H1 (cell line): ENCODE measurements around the gene CLIC3. TPM values are rescaled to one million over a fixed set of nuclear protein-coding genes. Genes with fewer than 3 reads are reported as not detected.

Source experiments
- CTCF ChIA-PET: fragments of 300-600 bp; sonication (Branson Sonifier 250); formaldehyde crosslinking; loops from one replicate; lab custom pipeline; 2021; ENCODE audit not compliant: partially characterized antibody; lab: Charles Lee
- POLR2A ChIA-PET: fragments of 300-600 bp; sonication (Branson Sonifier 250); formaldehyde crosslinking; loops from one replicate; lab custom pipeline; 2021; ENCODE audit warnings: inconsistent platforms; ENCODE audit not compliant: partially characterized antibody; lab: Charles Lee
- DNase-seq, 2 experiments: peaks; one replicate each; pipeline versions ENCODE4 v3.0.0 to v3.0.0-alpha.2; 2010 to 2022; ENCODE audit warnings: low spot score in 2 of 2, low read depth in 1 of 2, mixed read lengths in 1 of 2
- FAIRE-seq: peaks from 2 replicates; lab custom pipeline; 2011; peaks lifted over from hg19 to GRCh38; lab: Jason Lieb, UNC
- H2AFZ ChIP-seq: 2 replicates; pipeline ENCODE4 v1.8.1; 2012; ENCODE audit warnings: low read length, inconsistent platforms
- H2AK5ac ChIP-seq: 2 replicates; pipeline ENCODE4 v1.6.1; 2013; ENCODE audit warnings: low read depth, low read length
- H2BK120ac ChIP-seq: replicated peaks from 2 replicates; pipeline ENCODE3; 2013; ENCODE audit warnings: low read depth, low read length, inconsistent platforms
- H2BK12ac ChIP-seq: 2 replicates; pipeline ENCODE4 v1.6.1; 2013; ENCODE audit warnings: low read depth, low read length
- H2BK15ac ChIP-seq: 2 replicates; pipeline ENCODE4 v1.6.1; 2013; ENCODE audit warnings: low read length
- H2BK20ac ChIP-seq: 2 replicates; pipeline ENCODE4 v1.6.1; 2013; ENCODE audit warnings: low read length
- H2BK5ac ChIP-seq: 2 replicates; pipeline ENCODE4 v1.6.1; 2013; ENCODE audit warnings: low read depth, low read length
- H3K14ac ChIP-seq: 2 replicates; pipeline ENCODE4 v1.6.1; 2013; ENCODE audit warnings: inconsistent platforms; ENCODE audit not compliant: insufficient read length
- H3K18ac ChIP-seq: 2 replicates; pipeline ENCODE4 v1.6.1; 2013; ENCODE audit warnings: low read length; ENCODE audit errors: extremely low read depth
- H3K23ac ChIP-seq: 2 replicates; pipeline ENCODE4 v1.6.1; 2013; ENCODE audit warnings: inconsistent platforms; ENCODE audit not compliant: insufficient read length
- H3K23me2 ChIP-seq: 2 replicates; pipeline ENCODE4 v1.6.1; 2013; ENCODE audit warnings: low read depth, low read length
- H3K27ac ChIP-seq: 2 replicates; pipeline ENCODE4 v1.6.1; 2011; ENCODE audit warnings: low read depth, low read length, inconsistent platforms
- H3K27me3 ChIP-seq, 4 experiments: replicated peaks in 1 of 4; 1 replicate in 1 of 4; 2 replicates in 3 of 4; pipeline versions ENCODE4 v1.6.1 to v1.8.1; 2011 to 2013; ENCODE audit warnings: low read length in 3 of 4, mild to moderate bottlenecking in 3 of 4, inconsistent platforms in 2 of 4, mixed read lengths in 2 of 4, moderate library complexity in 1 of 4; ENCODE audit not compliant: control insufficient read depth in 3 of 4, insufficient read depth in 3 of 4; ENCODE audit errors: extremely low read depth in 1 of 4
- H3K36me3 ChIP-seq, 4 experiments: 2 replicates each; pipeline versions ENCODE4 v1.6.1 to v1.8.1; 2011 to 2013; ENCODE audit warnings: mild to moderate bottlenecking in 4 of 4, low read length in 3 of 4, moderate library complexity in 2 of 4, control low read depth in 1 of 4, inconsistent platforms in 1 of 4; ENCODE audit not compliant: insufficient read depth in 4 of 4, control insufficient read depth in 2 of 4
- H3K4ac ChIP-seq: replicated peaks from 2 replicates; pipeline ENCODE3; 2013; ENCODE audit warnings: low read length, low read depth, mixed read lengths, inconsistent platforms; ENCODE audit not compliant: insufficient read length
- H3K4me1 ChIP-seq, 4 experiments: replicated peaks in 1 of 4; 1 replicate in 1 of 4; 2 replicates in 3 of 4; pipeline versions ENCODE4 v1.6.1 to v1.8.1; 2011 to 2013; ENCODE audit warnings: low read length in 3 of 4, inconsistent platforms in 2 of 4, mixed read lengths in 1 of 4; ENCODE audit not compliant: insufficient read depth in 4 of 4, control insufficient read depth in 3 of 4
- H3K4me2 ChIP-seq, 2 experiments: 2 replicates each; pipeline versions ENCODE4 v1.6.1 to v1.8.1; 2011 to 2013; ENCODE audit warnings: low read depth in 2 of 2, low read length in 2 of 2, control low read depth in 1 of 2, inconsistent platforms in 1 of 2, mild to moderate bottlenecking in 1 of 2; ENCODE audit not compliant: insufficient read depth in 1 of 2
- H3K4me3 ChIP-seq, 4 experiments: fragments of 200-600, 300-600 bp in 1 of 4; sonication (generic), shearing (Covaris generic), sonication (Bioruptor Twin) in 1 of 4; 2 replicates each; pipeline versions ENCODE4 v1.5.1 to v1.8.1; 2011 to 2016; ENCODE audit warnings: low read length in 4 of 4, low read depth in 3 of 4, control low read depth in 2 of 4, inconsistent platforms in 2 of 4, mild to moderate bottlenecking in 2 of 4, mixed read lengths in 1 of 4, moderate library complexity in 1 of 4; ENCODE audit not compliant: insufficient read depth in 2 of 4; ENCODE audit errors: extremely low read depth in 1 of 4
- H3K56ac ChIP-seq: replicated peaks from 2 replicates; pipeline ENCODE3; 2013; ENCODE audit warnings: low read depth, mild to moderate bottlenecking, mixed read lengths, low read length, inconsistent platforms; ENCODE audit not compliant: insufficient read length
- H3K79me1 ChIP-seq: 2 replicates; pipeline ENCODE4 v1.6.1; 2013; ENCODE audit warnings: low read depth, low read length, control low read depth
- H3K79me2 ChIP-seq, 2 experiments: 2 replicates each; pipeline versions ENCODE4 v1.6.1 to v1.8.1; 2012 to 2013; ENCODE audit warnings: low read length in 2 of 2, mild to moderate bottlenecking in 2 of 2, inconsistent platforms in 1 of 2; ENCODE audit not compliant: insufficient read depth in 2 of 2, control insufficient read depth in 1 of 2
- H3K9ac ChIP-seq, 4 experiments: replicated peaks in 1 of 4; 1 replicate in 1 of 4; 2 replicates in 3 of 4; pipeline versions ENCODE4 v1.6.1 to v1.8.1; 2011 to 2013; ENCODE audit warnings: low read depth in 3 of 4, low read length in 3 of 4, control low read depth in 2 of 4, mild to moderate bottlenecking in 2 of 4, moderate library complexity in 2 of 4, inconsistent platforms in 1 of 4; ENCODE audit errors: extremely low read depth in 1 of 4
- H3K9me3 ChIP-seq, 2 experiments: 2 replicates each; pipeline versions ENCODE4 v1.6.1 to v1.8.1; 2012 to 2013; ENCODE audit warnings: mild to moderate bottlenecking in 2 of 2, moderate library complexity in 2 of 2, control low read depth in 1 of 2, inconsistent platforms in 1 of 2, low read depth in 1 of 2, low read length in 1 of 2, mixed read lengths in 1 of 2; ENCODE audit not compliant: insufficient read depth in 2 of 2
- H4K20me1 ChIP-seq, 2 experiments: replicated peaks in 1 of 2; 2 replicates each; pipeline versions ENCODE3 to v1.8.1; 2011 to 2013; ENCODE audit warnings: inconsistent platforms in 2 of 2, low read length in 2 of 2, mild to moderate bottlenecking in 1 of 2; ENCODE audit not compliant: insufficient read depth in 2 of 2, control insufficient read depth in 1 of 2
- H4K5ac ChIP-seq: 2 replicates; pipeline ENCODE4 v1.6.1; 2013; ENCODE audit warnings: low read length, low read depth, mixed read lengths, inconsistent platforms; ENCODE audit not compliant: insufficient read length
- H4K8ac ChIP-seq: 2 replicates; pipeline ENCODE4 v1.8.0; 2013; ENCODE audit warnings: mild to moderate bottlenecking, moderate library complexity, low read length, inconsistent platforms; ENCODE audit not compliant: insufficient read depth; ENCODE audit errors: extremely low read depth
- H4K91ac ChIP-seq: replicated peaks from 2 replicates; pipeline ENCODE3; 2013; ENCODE audit warnings: low read length, mixed read lengths, inconsistent platforms; ENCODE audit not compliant: insufficient read length
- BRCA1 ChIP-seq: IDR thresholded peaks from 2 replicates; pipeline ENCODE4 v1.6.1; 2012; ENCODE audit warnings: low read depth, low read length, improper control_type of control experiment
- CHD1 ChIP-seq: IDR thresholded peaks from 2 replicates; pipeline ENCODE4 v1.6.1; 2012; ENCODE audit warnings: low read depth, low read length, improper control_type of control experiment
- CTBP2 ChIP-seq: IDR thresholded peaks from 2 replicates; pipeline ENCODE4 v1.7.0; 2011; ENCODE audit warnings: borderline replicate concordance, mild to moderate bottlenecking, moderate library complexity, mixed read lengths, low read length; ENCODE audit not compliant: insufficient read depth, insufficient read length
- E2F6 ChIP-seq: IDR thresholded peaks from 2 replicates; pipeline ENCODE4 v1.6.1; 2012; ENCODE audit warnings: inconsistent platforms
- FOSL1 ChIP-seq: IDR thresholded peaks from 2 replicates; pipeline ENCODE4 v1.6.1; 2011; ENCODE audit warnings: mild to moderate bottlenecking, low read depth, low read length, moderate library complexity; ENCODE audit not compliant: insufficient read depth
- KDM1A ChIP-seq: fragments of 200-600, 300-600 bp; sonication (generic); IDR thresholded peaks from 2 replicates; pipeline ENCODE4 v1.7.1; 2016; ENCODE audit warnings: mild to moderate bottlenecking, low read length, borderline replicate concordance
- RBBP5 ChIP-seq: IDR thresholded peaks from 2 replicates; pipeline ENCODE4 v1.7.1; 2012; ENCODE audit warnings: low read depth, mild to moderate bottlenecking, inconsistent platforms, low read length, moderate library complexity, borderline replicate concordance
- RFX5 ChIP-seq: IDR thresholded peaks from 2 replicates; pipeline ENCODE4 v1.6.1; 2011; ENCODE audit warnings: low read depth, low read length, improper control_type of control experiment, borderline replicate concordance
- SP1 ChIP-seq: IDR thresholded peaks from 2 replicates; pipeline ENCODE4 v1.6.1; 2011; ENCODE audit warnings: low read depth, low read length
- SP2 ChIP-seq: IDR thresholded peaks from 2 replicates; pipeline ENCODE4 v1.6.1; 2012; ENCODE audit warnings: mild to moderate bottlenecking, low read length, inconsistent platforms
- TAF7 ChIP-seq: optimal IDR thresholded peaks from 2 replicates; pipeline ENCODE3; 2011; ENCODE audit warnings: low read depth, mild to moderate bottlenecking, inconsistent platforms, low read length, moderate library complexity, borderline replicate concordance
- WGBS, 2 experiments: shearing (Covaris generic) in 1 of 2; methylation state at CpG; one replicate each; pipeline versions ENCODE4 v1.1.6 to v1.1.7; 2013 to 2015; ENCODE audit warnings: low lambda C conversion rate in 2 of 2, mixed read lengths in 2 of 2, inconsistent platforms in 1 of 2, low coverage in 1 of 2, missing lambda C conversion rate in 1 of 2; ENCODE audit not compliant: insufficient replicate concordance in 2 of 2, insufficient coverage in 1 of 2, insufficient read length in 1 of 2; ENCODE audit errors: extremely low coverage in 1 of 2, missing lambda C conversion rate in 1 of 2; 5-methylcytosine and 5-hydroxymethylcytosine counted together
- polyA plus RNA-seq, 7 experiments: library from polyadenylated mRNA; depleted of rRNA in 3 of 7; stranded (reverse) in 5 of 7; unstranded in 2 of 7; fragments of >200 nt in 5 of 7; fragments of 200-250 nt in 2 of 7; gene quantifications; 1 replicate in 5 of 7; 2 replicates in 1 of 7; 4 replicates in 1 of 7; pipeline versions ENCODE4 v1.2.1 to v1.2.3, GENCODE V29; 2011 to 2013; ENCODE audit warnings: missing spikeins in 2 of 7, mixed read lengths in 2 of 7
- total RNA-seq: library from RNA; stranded (reverse); fragmentation: NEBNext Ultra II Directional; extraction: Animal tissue kit (Norgen Biotek cat#: 25700); gene quantifications from 2 replicates; pipeline ENCODE4 v1.2.1, GENCODE V29; 2021
- TF ChIP-seq, protein P1 (sequence below): IDR thresholded peaks from 2 replicates; pipeline ENCODE4 v1.6.1; 2012; ENCODE audit warnings: inconsistent platforms

The CLIC3 gene
- total and polyA plus RNA-seq, 2 of the 8 experiments (the other 6 are each of a cell fraction or from before 2014, with no cell fraction given) = 0.12 TPM; not detected in 1

- DNase-seq (no peak), FAIRE-seq (no peak)
- Histone ChIP-seq H3K4me2 (no peak overlapping the region), H3K79me2 (no peaks in the 10 kb centered on the region), H3K4me1 (peaks cover 0 to 16% (median 7%) of the 10 kb centered on the region in 4 experiments; a peak in 5 of 7 replicates), H2BK5ac (no peak overlapping the region), H2BK15ac (no peak overlapping the region), H2BK120ac (no peak overlapping the region), H3K79me1 (no peaks in the 10 kb centered on the region), H2BK12ac (no peak overlapping the region), H3K9ac (no peak overlapping the region), H4K91ac (no peak overlapping the region), H3K9me3 (no peaks in the 10 kb centered on the region), H3K27ac (no peak overlapping the region), H2AK5ac (no peak overlapping the region), H3K4ac (no peak overlapping the region), H2BK20ac (no peak overlapping the region), H4K8ac (no peak overlapping the region), H4K5ac (no peak overlapping the region), H4K20me1 (peaks cover 0 to 3% of the 10 kb centered on the region in 2 experiments), H3K23ac (no peak overlapping the region), H3K27me3 (peaks cover 13 to 36% (median 32%) of the 10 kb centered on the region in 4 experiments), H3K23me2 (peaks cover 20% of the 10 kb centered on the region; the same call in 1 of the 2 replicates), H2AFZ (no peak overlapping the region), H3K14ac (no peak overlapping the region), H3K36me3 (no peaks in the 10 kb centered on the region), H3K18ac (no peak overlapping the region), H3K4me3 (no peak overlapping the region), H3K56ac (no peak overlapping the region)
- POLR2A ChIA-PET = interaction anchor here (0.7 kb wide), 1 partner anchor 34 kb away, joined by 5 read pairs; no protein-coding TSS in a partner anchor
- WGBS, 2 experiments = 82% methylated on average over 5 of the region's 17 CpGs; no CpG with 5 or more reads in 1 of the 2 experiments
- CTCF ChIA-PET = interaction anchor here (0.7 to 3.0 kb wide), 6 partner anchors 10 to 179 kb away, joined by 3 to 18 read pairs (median 4); partner anchors contain the start of genes ABCA2, CLIC3 and PAXX
- TF ChIP-seq CHD1 = no peak
- no peak for TF ChIP-seq RBBP5
- no peak for TF ChIP-seq SP2
- TF ChIP-seq E2F6 = no peak
- TF ChIP-seq SP1 = no peak
- no peak for TF ChIP-seq TAF7
- no peak for TF ChIP-seq BRCA1
- no peak for TF ChIP-seq FOSL1
- no peak for TF ChIP-seq CTBP2
- TF ChIP-seq, protein P1, sequence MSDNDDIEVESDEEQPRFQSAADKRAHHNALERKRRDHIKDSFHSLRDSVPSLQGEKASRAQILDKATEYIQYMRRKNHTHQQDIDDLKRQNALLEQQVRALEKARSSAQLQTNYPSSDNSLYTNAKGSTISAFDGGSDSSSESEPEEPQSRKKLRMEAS = no peak
- TF ChIP-seq KDM1A = no peak
- no peak for TF ChIP-seq RFX5
These were observed 14.7 kb downstream of the CLIC3 start for GRCh38 chr9:136981588-136982231.
